ENCODE measurements around the gene FOXL1.
A peak's percentile ranks its signal among the peaks of the same experiment; 100 is the strongest.

Gene FOXL1

DNA sequence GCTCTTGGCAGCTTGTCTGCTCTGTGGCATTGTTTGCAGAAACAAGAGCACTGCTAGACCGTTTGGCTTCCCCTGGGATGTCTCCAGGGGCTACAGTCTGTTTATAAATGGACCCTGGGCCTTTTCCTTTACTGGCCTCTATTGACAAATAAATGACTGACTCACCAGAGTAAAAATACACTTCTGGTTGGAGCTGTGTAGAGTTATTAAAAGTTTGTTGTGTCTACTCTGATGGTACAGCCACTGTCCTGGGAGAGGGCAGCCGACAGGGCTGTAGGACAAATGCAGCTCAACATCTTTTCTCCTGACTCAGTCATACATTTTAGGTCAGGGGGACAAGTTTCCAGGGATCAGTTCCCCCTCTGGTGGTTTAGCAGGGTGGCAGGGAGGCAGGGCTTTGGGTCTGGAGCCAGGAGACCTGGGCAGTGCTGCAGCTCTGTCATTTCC, 30.0 kb downstream of the FOXL1 start:
- no peak for DNase-seq

DNA sequence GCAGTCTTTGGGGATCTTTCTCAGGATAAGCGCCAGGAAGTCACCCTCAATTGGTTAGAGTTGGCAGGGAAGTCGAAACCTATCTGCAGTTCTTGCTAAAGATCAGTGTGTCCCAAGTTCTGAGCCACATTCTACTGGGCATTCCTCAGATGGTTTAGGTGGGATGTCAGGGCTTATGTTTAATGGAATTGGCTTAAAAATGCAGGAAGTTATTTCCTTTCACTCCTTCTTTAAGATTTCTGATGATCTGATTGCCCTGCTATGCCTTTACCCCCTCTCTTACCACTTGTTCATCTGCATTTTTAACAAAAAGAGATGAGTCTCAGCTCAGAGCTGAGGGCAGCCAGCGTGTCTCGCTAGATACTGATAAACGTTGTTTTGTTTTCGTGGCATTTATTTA, 30.8 kb downstream of the FOXL1 start:
- DNase-seq, result peak; percentile 96

DNA sequence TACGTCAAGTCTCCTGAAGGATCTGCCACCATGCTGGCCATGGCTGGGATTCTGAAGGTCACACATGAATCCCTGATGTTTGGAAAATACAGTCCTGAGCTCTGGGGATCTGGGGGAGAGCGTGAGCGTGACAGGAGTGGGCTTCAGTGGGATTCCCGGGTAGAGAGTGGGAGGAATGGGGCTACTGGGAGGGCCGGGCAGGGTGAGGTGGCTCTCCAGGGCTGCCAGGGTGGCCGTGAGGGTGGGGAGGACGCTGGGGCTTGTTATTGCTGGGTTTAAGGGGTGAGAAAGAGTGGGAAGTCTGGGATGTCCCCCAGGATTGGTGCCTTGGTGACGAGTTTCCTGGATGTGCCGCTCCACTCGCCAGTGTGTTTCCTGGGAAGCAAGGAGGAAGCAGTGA, 31.3 kb downstream of the FOXL1 start:
- DNase-seq, result no peak

DNA sequence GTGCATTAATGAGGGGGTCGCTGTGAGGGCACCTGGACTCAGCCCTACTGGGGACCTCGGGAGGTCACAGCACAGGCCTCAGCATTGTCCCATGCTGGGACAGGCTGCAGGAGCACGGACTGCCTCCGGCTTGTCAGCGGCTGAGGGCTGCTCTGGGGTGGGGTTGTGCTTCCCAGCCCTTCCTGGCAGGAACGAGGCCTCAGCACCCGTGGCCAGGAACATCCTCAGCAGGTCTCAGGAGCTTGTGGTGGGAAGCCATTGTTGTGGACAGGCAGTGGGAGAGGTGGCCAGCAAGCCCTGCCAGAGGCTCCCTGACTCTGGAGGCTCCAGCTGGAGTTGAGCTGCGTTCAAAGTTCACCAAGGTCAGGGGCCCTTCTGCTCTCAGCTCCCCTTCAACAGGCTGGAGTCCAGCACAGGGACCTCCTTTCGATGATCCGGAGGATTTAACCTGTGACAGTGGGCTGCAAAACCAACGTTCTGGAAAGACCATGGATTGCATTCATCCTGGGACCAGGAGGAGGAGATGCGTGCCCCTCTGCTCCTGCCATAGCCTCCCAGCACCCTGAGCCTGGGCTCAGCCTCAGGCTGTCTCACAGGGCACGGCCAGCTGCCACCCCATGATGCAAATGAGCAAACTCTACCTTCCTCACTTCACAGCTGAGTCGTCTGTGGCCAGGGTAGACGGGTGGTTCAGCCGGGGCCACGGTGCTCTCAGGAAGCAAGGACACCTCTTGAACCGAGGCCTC, 32.6 kb downstream of the FOXL1 start:
- DNase-seq, result no peak

DNA sequence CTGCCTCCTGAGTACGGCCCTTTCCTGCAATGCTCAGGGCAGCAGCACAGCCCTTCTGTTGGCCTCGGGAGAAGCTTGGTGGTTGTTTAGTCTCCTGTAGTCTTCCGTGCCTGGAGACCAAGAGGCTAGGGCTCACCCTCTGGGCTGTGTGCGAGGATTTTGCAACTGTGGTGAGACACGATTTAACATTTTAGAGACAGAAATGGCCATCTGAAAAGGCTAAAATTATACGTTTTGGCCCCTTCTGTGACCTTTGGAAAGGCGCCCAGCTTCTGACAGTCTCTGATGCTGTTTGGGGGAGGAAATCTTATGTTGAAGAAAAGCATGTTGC, 33.1 kb downstream of the FOXL1 start:
- DNase-seq, result peak; percentile 71

DNA sequence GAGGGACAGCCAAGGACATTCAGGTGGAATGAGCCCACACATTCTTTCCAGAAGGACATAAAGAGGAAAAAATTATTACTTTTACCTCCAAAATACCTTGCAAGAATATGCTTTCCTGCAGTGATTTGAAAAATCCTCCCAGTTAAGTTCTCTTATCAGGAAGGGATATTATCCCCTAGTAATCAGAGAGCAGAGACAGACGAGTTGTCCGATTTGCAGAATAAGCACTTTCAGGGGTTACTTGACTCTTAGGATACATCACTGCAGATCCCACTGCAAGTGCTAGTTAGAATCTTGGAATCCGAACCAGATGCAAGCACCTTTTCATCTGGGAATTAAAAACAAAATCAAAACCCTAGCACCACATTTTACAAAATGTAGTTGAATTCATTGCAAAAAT, 33.6 kb downstream of the FOXL1 start:
- no peak for DNase-seq

DNA sequence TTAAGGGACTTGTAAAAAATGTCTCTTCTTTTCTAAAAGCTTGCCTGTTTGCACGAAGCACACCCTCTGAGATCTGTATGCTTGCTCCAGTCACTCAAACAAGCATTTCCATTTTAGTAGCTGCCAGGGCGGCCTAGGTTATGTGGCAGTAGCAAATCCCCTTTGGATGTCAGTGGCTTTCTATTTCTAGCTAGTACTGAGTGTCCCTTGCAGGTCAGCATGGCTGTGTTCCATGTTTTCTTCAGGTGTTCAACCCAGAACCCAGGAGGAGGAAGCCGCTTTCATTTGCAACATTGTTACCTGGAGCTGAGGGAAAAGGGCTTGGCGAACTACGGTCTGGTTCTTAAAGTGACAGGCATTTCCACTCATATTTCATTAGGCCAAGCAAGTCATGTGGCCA, 36.4 kb downstream of the FOXL1 start:
- no peak for DNase-seq

DNA sequence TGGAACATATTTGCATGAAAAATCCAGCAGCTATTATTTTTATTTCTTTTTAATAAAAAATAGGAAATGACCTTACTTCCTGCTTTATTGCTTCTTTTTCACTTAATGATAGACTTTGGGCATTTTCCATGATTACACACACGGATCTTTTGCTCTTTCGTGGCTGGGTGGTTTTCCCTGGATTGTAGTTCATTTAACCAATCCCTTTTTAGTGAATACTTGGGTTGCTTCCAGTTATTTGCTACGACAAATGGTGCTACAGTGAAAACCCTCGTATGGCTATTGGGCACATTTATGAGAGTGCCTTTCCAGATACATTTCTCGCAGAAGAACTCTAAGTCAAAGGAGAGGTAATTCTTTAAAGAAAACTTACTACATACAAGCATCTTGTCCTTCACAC, 38.6 kb downstream of the FOXL1 start:
- DNase-seq, result no peak

DNA sequence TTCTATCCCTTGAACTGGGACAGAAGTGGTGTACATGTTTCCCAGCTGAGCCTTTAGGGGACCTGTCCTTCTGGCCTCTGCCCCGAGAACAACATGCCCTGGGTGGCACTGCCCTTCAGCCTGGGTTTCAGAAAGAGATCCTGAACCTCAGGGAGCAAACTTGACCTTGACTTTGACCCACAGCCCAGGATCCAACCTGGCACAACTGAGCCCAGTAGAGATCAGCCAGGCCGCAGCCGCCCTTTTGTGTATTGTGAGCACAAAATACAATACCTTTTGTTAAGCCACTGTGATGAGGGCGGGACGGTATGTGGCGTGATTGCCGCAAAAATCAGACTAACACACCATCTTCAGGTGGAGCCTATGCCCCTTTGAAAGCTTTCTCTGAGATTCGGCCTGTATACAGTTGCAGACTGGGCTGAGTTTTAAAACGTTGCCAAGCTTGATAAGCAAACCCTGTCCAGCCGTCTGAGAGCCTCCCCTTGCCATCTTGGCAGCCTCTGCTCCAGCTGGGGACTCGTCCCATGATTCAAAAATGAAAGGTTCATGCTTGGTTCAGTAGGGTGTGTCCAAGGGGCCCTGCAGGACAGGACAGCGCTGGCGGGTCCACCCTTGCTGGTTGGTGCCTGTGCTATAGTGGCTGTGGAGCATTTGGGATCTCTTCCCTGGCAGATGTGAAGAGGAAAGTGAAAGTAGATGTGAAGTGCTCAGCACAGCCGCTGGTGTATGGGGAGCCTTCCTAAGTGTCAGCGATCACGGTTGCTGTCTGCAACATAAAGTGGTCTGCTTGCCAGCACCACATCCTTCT, 40.3 kb downstream of the FOXL1 start:
- DNase-seq, result no peak

DNA sequence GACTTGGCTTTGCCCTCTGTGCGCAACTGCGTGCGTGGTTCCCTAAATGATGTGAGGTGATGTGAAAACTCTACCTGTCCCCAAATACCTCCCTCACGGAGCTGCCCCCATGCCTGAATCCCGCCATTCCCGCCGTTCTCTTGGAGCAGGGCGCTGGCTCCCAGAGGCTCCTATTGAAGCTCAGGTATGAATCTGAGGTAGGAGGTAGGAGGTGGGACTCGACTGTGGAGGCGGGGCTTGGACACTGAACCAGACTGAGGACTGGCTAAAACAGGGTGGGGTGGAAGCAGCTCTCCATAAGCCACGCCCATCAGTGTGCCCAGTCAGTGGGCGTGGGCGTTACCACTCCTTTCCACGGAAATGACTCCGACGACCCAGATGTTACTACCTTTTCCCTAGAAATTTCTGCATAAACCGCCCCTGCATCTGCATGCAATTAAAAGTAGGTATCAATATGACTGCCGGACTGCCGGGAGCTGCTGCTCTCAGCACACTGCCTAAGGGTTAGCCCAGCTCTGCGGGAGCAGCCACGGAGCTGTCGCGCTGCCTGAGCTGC, 41.0 kb downstream of the FOXL1 start:
- no peak for DNase-seq

DNA sequence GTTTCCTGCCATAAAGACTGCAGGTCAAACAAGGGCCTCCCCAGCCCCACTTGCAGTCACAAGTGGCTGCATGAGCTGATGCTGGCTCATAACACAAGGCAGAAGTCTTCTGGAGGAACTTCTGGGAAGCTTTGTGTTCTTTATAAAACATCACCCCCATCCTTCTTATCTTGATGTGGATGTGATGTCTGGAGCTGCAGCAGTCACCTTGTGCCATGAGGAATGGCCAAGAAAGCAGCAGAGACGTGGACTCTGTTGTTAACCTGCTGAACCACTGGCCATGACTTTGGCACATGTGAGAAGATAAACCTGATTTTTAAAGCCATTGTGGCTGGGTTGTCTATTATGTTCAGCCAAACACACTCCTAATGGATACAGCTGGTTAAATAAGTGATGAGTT, 41.8 kb downstream of the FOXL1 start:
- no peak for DNase-seq

DNA sequence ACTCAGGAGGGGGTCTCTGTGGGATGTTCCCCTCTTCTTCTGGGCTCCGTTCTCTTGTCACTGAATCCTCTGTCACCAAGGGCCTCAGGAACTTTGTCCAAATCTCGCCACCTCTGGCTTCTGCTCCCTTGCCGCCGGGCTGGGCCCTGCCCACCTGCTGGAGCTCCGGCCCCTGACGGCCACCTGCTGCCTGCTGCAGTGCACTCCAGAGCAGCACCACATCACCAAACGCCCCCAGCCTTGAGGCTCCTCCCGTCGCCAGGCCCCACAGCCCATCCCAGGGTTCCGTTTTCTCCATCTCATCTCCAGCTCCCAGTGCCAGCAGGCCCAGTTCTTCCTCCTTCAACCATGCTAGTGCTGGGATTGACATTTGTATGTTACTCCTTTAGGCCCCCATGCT, 43.6 kb downstream of the FOXL1 start:
- DNase-seq, result no peak

DNA sequence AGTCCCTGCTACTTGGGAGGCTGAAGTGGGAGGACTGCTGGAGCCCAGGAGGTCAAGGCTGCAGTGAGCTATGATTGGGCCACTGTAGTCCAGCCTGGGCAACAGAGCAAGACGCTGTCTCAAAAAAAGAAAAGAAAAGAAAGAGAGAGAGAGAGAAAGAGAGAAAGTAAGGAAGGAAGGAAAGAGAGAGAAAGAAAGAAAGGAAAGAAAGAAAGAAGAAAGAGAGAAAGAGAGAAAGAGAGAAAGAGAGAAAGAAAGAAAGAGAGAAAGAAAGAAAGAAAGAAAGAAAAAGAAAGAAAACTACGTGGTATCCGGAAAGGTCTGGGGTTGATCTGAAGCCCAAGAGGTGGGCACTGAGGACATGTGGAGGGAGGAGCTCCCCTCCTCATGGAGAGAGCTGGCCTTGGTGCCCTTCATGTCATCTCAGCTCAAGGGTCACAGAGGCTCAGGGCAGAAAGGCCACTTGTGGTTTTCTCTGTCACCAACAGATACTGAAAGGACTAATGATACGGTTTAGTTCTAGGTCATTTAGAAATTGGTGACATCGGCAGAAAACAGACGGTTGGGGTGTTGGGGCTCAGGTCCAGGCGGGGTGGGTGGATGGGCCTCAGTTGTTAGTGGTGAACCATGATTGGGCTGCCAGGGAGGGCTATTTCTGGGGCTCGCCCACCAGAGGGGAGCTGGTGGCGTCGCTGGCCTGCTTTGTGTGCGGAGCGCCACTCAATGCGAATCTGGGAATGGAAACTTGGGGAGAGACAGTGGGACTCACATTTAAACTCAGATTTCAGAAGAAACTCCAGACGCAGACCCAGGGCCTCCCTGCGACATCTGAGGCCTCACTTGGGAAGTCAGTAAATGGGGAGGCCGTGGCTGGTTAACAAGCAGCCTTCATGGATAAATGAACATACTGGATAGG, 44.6 kb downstream of the FOXL1 start:
- no peak for DNase-seq

DNA sequence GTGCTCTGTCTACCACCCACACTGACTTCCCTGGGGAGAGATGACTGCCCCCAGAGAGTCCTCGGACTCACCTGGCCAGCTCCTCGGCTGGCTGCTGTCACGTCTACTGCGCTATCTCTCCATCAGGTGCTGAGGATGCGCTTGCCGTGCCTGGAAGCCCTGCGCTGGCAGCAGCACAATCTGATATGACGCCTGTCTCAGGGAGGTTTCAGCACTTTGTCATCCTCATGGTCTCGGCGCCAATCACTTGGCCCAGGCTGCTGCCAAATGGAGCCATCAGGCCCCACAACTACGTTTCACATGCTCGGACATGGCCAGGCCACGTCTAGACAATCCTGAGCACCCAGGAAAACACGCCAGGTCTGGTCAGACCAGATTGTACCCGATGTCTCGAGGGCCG, 46.7 kb downstream of the FOXL1 start:
- DNase-seq, result no peak

DNA sequence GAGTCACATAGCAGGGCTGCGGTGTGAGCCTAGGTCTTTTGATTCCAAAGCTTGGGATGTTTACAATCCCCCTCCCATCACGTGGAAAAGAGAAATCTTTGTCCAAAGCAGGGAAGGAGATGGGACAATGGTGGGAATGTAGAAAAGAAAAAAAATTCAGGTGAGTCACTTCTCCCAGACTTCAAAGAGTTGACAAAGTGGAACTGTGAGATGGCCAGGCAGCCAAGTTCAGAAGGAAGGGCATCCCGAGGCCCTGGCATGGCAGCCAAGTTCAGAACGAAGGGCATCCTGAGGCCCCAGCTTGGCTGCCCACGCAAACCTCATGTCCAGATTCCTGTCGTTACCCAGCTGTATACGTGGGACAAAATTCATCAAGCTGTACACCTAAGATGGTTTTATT, 47.5 kb downstream of the FOXL1 start:
- DNase-seq, result no peak

DNA sequence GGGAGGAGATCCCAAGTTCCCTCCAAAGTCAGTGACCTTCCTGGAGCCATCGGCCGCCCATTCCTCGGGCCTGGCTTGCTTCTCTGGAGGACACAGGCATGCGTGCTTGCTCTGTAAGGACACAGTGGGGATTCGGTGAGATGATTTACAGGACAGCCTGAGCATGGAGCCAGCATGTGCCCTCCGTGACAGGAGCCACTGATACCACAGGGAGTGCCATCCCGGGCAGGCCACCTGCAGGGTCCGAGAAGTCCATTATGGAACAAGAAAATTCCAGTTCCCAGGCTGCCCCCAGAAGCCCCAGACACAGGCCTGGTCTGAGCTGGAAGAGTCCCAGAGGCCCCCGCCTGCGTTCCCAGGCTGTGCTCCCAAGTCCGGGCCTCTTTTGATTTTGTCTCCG, 47.9 kb downstream of the FOXL1 start:
- no peak for DNase-seq

DNA sequence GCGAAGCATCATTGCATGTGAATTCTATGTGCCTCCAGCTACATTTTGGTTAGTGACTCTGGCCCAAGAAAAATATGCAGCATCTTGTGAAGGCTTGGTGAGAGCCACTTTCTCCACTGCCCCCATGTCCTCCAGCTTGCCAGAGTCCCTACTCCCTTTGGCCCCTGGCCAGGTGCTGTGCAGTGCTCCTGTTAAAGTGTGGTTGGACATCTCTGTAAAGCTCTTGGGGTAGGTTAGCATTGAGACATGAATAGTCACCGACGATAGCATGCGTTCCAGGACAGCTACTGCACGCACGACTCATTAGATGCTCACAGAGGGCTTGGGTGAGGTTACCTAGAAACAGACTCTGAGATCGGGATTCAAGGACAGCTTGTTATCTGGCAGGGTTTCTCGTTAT, 48.6 kb downstream of the FOXL1 start:
- no peak for DNase-seq

DNA sequence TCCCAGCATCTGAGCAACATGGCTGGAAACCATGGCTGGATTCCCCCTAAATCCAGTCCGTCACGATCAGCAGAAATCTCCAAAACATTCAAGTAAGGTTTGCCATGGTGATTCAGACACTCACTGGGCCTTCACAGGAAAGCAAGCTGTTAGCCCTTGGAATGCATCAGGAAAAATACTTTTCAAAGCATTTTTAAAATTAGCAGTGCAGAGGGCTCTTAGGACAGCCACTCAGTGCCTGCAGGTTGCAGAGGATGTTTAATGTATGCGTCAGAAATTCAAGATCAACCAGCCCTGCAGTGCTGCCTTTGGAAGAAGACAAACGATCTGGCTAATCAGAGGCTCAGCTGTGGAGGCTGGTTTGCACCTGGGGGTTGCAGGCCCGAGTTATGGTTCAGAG, 50.3 kb downstream of the FOXL1 start:
- peak; percentile 81 for DNase-seq

DNA sequence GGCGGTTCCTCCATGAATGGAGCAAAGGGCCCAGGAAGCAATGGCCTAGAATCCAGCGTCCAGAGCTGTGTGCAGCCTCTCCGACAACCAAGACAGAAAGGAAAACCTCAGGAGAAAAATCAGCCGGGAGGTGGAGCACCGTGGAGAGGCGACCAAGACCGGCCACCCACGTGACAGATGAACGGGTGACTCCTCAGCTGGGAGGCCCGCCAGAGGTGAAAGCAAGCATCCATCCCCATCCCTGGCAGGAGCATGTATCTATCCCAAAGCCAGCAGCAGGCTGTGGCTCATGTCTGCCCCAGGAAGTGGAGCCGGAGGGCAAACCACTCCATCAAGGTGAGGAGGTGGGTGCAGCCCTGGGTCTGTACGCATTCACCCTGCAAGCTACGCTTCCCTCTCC, 52.1 kb downstream of the FOXL1 start:
- DNase-seq, result no peak

DNA sequence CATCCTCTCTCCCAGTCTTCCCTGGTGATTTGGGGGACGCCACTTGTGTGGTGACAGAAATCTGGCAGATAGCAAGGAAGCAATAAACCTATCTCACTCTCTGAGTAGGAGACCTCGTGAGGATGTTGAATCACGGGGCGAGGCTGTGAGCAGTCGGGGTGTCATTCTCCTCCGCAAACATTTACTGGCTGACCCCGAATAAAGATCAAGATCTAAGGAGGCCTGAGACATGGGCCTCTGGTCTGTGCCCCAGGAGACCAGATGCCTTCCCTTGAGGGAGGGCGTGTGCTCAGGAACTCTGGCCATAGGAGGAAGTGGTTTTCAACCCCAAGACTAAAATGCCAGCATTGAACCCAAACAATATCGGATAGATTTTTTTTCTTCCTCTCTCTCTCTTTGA, 53.1 kb downstream of the FOXL1 start:
- DNase-seq, result no peak

Measured in fibroblast of upper back skin (primary cell).